Tibial nerve (tissue), 4 donors: ENCODE results near the gene KCTD12.

Experiments
- CTCF ChIP-seq, 5 experiments: fragments of 200-600 bp in 3 of 5; fragments of 450-650 bp in 2 of 5; sonication (generic) in 3 of 5; IDR thresholded peaks; one replicate each; pipeline ENCODE4 v1.5.1; 2016 to 2019; ENCODE audit warnings: antibody characterized with exemption in 5 of 5, mild to moderate bottlenecking in 3 of 5, moderate library complexity in 2 of 5
- EP300 ChIP-seq, 2 donors: sonication (generic); formaldehyde crosslinking; IDR thresholded peaks; one replicate each; pipeline ENCODE4 v1.6.1; 2017; ENCODE audit warnings: antibody characterized with exemption in 2 of 2, mild to moderate bottlenecking in 1 of 2

- no peak for TF ChIP-seq CTCF (IDR thresholded peaks at IDR 0.05)
- no peak for TF ChIP-seq EP300 (IDR thresholded peaks at IDR 0.05)
Measured at GRCh38 chr13:76853921-76854608, 32.1 kb downstream of the KCTD12 start.
